ENCODE results near the gene KDM1A.

KDM1A gene

DNA sequence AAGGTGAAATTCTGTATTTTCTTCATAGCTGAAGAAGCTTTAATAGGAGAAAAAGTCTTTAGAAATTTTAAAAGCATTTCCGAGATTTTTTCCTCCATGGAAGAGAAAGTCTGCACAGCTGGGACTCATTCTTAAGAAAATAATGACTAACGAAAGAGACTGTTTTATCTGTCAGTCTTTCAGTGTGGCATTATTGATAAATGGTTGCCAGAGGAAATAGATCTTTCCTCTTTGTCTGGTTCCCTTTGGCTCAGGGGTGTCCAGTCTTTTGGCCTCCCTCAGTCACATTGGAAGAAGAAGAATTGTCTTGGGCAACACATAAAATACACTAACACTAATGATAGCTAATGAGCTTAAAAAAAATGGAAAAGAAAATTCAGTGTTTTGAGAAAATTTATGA, 49.9 kb downstream of the KDM1A start:
- no peak overlapping the region for H2AFZ ChIP-seq (ENCODE audit: low read length)
- no peak overlapping the region for H3K9ac ChIP-seq (ENCODE audit: low read depth, low read length, poor library complexity, severe bottlenecking)
- no peak overlapping the region for H3K4me3 ChIP-seq (ENCODE audit: low read length, poor library complexity, severe bottlenecking)
- H3K4me2 ChIP-seq (ENCODE audit: low read depth, low read length, poor library complexity, severe bottlenecking): no peak overlapping the region
- H3K9me3 ChIP-seq (ENCODE audit: insufficient read depth, low read depth, low read length): no peaks in the 10 kb centered on the region
- peaks cover 8% of the 10 kb centered on the region for H3K4me1 ChIP-seq (ENCODE audit: insufficient read depth, low read length, poor library complexity, severe bottlenecking)
- H3F3A ChIP-seq (ENCODE audit: low read depth): no peaks in the 10 kb centered on the region
- H3K27me3 ChIP-seq (ENCODE audit: insufficient read depth, low read length, poor library complexity, severe bottlenecking): no peaks in the 10 kb centered on the region
- no peaks in the 10 kb centered on the region for H3K9me2 ChIP-seq (replicated peaks; ENCODE audit: low read depth, low read length)
- H3K36me3 ChIP-seq (ENCODE audit: insufficient read depth, low read length): peaks cover 98% of the 10 kb centered on the region
- peaks cover 12% of the 10 kb centered on the region; the same call in 1 of the 2 replicates for H3K79me2 ChIP-seq (ENCODE audit: insufficient read depth, low read length)
- TF ChIP-seq, protein P1, sequence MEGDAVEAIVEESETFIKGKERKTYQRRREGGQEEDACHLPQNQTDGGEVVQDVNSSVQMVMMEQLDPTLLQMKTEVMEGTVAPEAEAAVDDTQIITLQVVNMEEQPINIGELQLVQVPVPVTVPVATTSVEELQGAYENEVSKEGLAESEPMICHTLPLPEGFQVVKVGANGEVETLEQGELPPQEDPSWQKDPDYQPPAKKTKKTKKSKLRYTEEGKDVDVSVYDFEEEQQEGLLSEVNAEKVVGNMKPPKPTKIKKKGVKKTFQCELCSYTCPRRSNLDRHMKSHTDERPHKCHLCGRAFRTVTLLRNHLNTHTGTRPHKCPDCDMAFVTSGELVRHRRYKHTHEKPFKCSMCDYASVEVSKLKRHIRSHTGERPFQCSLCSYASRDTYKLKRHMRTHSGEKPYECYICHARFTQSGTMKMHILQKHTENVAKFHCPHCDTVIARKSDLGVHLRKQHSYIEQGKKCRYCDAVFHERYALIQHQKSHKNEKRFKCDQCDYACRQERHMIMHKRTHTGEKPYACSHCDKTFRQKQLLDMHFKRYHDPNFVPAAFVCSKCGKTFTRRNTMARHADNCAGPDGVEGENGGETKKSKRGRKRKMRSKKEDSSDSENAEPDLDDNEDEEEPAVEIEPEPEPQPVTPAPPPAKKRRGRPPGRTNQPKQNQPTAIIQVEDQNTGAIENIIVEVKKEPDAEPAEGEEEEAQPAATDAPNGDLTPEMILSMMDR (conservative IDR thresholded peaks at IDR 0.05; ENCODE audit: low read length): no peak
- no peak for TF ChIP-seq EZH2phosphoT487 (IDR thresholded peaks at IDR 0.05; ENCODE audit: borderline replicate concordance)
- H4K20me1 ChIP-seq (ENCODE audit: insufficient read depth, low read length, poor library complexity, severe bottlenecking): peaks cover 9% of the 10 kb centered on the region

DNA sequence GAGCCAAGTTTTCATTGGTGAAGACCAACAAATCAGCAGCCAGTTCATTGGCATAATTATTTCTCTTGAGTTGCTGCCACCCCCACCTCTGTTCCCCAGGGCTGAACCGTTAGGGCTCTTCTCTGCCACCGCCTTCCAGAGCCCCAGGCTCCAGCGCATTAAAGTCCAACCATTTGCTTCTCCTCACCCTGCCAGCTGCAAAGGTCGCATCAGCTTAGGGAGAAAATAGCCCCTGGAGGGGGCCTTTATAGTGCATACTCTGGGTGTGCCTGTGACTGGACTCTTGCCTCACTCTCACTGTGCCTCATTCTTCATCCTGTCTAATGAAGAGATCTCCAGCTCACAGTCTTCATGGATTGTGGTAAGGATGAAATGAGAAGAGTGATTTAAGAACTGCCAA, 50.4 kb downstream of the KDM1A start:
- Histone ChIP-seq H3K36me3 (ENCODE audit: insufficient read depth, low read length) (peaks cover 98% of the 10 kb centered on the region), H2AFZ (ENCODE audit: low read length) (no peak overlapping the region), H3K4me3 (ENCODE audit: low read length, poor library complexity, severe bottlenecking) (no peak overlapping the region), H3K9me3 (ENCODE audit: insufficient read depth, low read depth, low read length) (no peaks in the 10 kb centered on the region), H3K79me2 (ENCODE audit: insufficient read depth, low read length) (peaks cover 12% of the 10 kb centered on the region; the same call in 1 of the 2 replicates), H3K9ac (ENCODE audit: low read depth, low read length, poor library complexity, severe bottlenecking) (no peak overlapping the region), H3K9me2 (replicated peaks; ENCODE audit: low read depth, low read length) (no peaks in the 10 kb centered on the region), H3K4me1 (ENCODE audit: insufficient read depth, low read length, poor library complexity, severe bottlenecking) (peaks cover 8% of the 10 kb centered on the region), H4K20me1 (ENCODE audit: insufficient read depth, low read length, poor library complexity, severe bottlenecking) (peaks cover 5% of the 10 kb centered on the region), H3K27me3 (ENCODE audit: insufficient read depth, low read length, poor library complexity, severe bottlenecking) (no peaks in the 10 kb centered on the region), H3K4me2 (ENCODE audit: low read depth, low read length, poor library complexity, severe bottlenecking) (no peak overlapping the region), H3F3A (ENCODE audit: low read depth) (no peaks in the 10 kb centered on the region)
- TF ChIP-seq EZH2phosphoT487 (IDR thresholded peaks at IDR 0.05; ENCODE audit: borderline replicate concordance): no peak
- TF ChIP-seq, protein P1 (conservative IDR thresholded peaks at IDR 0.05; ENCODE audit: low read length): no peak

GRCh38 chr1:23074012-23074411, 54.7 kb downstream of the KDM1A start:
- H3K27me3 ChIP-seq (ENCODE audit: insufficient read depth, low read length, poor library complexity, severe bottlenecking): no peaks in the 10 kb centered on the region
- no peak overlapping the region for H2AFZ ChIP-seq (ENCODE audit: low read length)
- peaks cover 5% of the 10 kb centered on the region for H4K20me1 ChIP-seq (ENCODE audit: insufficient read depth, low read length, poor library complexity, severe bottlenecking)
- H3K4me3 ChIP-seq (ENCODE audit: low read length, poor library complexity, severe bottlenecking): no peak overlapping the region
- H3K36me3 ChIP-seq (ENCODE audit: insufficient read depth, low read length): peaks cover 90% of the 10 kb centered on the region
- no peaks in the 10 kb centered on the region for H3K9me3 ChIP-seq (ENCODE audit: insufficient read depth, low read depth, low read length)
- H3F3A ChIP-seq (ENCODE audit: low read depth): no peaks in the 10 kb centered on the region
- no peaks in the 10 kb centered on the region for H3K9me2 ChIP-seq (replicated peaks; ENCODE audit: low read depth, low read length)
- no peak overlapping the region for H3K4me2 ChIP-seq (ENCODE audit: low read depth, low read length, poor library complexity, severe bottlenecking)
- peaks cover 8% of the 10 kb centered on the region for H3K4me1 ChIP-seq (ENCODE audit: insufficient read depth, low read length, poor library complexity, severe bottlenecking)
- TF ChIP-seq, protein P1 (conservative IDR thresholded peaks at IDR 0.05; ENCODE audit: low read length): no peak
- no peak for TF ChIP-seq EZH2phosphoT487 (IDR thresholded peaks at IDR 0.05; ENCODE audit: borderline replicate concordance)
- H3K79me2 ChIP-seq (ENCODE audit: insufficient read depth, low read length): no peaks in the 10 kb centered on the region
- H3K9ac ChIP-seq (ENCODE audit: low read depth, low read length, poor library complexity, severe bottlenecking): no peak overlapping the region
